SU-DHL-6 (cell line): Measurements from ENCODE around the gene NEURL2.

Experiments used
- CTCF ChIP-seq: fragments of 200-600 bp; sonication (generic); IDR thresholded peaks from one replicate; pipeline ENCODE4 v1.5.1; 2017; ENCODE audit warnings: antibody characterized with exemption, mild to moderate bottlenecking, low read length, moderate library complexity; ENCODE audit not compliant: insufficient read depth, poor library complexity, severe bottlenecking
- EZH2phosphoT487 ChIP-seq: fragments of 200-600 bp; sonication (generic), shearing (Covaris generic); conservative IDR thresholded peaks from 2 replicates; pipeline ENCODE4 v1.6.1; 2018; ENCODE audit warnings: mild to moderate bottlenecking, antibody characterized with exemption, low read length, moderate library complexity, mixed read lengths

- no peak for TF ChIP-seq CTCF
- TF ChIP-seq EZH2phosphoT487 = no peak
Measured at GRCh38 chr20:45861221-45862075, 29.6 kb downstream of the NEURL2 start.
